GM12874 (cell line): ENCODE data around the gene IRF2BP2.

Experiments
- TF ChIP-seq, protein P1 (sequence below): IDR thresholded peaks from 2 replicates; pipeline ENCODE4 v1.5.1; 2011; ENCODE audit warnings: low read depth, mild to moderate bottlenecking, control low read depth, low read length, moderate library complexity; ENCODE audit not compliant: insufficient read depth

The IRF2BP2 gene

DNA sequence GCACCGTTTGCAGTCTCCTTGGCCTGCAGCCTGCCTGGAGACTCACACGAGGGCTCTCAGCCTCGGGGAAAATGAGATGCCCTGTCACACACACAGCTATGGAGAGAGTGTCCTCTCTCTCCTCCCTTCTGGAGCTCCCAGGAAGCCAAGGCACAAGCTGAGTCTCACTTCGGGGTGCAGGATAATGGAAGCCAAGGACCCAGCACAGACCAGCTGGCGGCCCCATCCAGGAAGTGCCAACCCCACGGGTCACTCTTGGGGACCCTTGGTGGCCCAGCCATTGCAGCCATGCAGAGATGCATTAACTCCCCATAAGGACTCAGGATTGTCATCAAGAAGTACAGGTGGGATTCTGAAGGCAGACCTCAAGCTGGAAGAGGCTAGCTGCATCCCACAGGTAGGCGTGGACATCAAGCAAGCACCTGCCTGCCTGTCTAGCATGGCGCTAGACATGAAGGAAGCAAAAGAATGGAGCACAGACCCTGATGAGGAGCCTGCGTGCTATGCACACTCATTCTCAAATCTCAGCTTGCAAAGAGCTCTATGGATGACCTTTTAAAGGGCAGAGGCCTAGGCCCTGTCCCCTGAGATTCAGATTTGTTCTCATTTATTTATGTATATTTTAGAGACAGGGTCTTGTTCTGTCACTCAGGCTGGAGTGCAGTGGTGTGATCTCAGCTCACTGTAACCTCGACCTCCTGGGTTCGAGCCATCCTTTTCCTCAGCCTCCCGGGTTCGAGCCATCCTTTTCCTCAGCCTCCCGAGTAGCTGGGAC, 49.9 kb downstream of the IRF2BP2 start:
- TF ChIP-seq, protein P1, sequence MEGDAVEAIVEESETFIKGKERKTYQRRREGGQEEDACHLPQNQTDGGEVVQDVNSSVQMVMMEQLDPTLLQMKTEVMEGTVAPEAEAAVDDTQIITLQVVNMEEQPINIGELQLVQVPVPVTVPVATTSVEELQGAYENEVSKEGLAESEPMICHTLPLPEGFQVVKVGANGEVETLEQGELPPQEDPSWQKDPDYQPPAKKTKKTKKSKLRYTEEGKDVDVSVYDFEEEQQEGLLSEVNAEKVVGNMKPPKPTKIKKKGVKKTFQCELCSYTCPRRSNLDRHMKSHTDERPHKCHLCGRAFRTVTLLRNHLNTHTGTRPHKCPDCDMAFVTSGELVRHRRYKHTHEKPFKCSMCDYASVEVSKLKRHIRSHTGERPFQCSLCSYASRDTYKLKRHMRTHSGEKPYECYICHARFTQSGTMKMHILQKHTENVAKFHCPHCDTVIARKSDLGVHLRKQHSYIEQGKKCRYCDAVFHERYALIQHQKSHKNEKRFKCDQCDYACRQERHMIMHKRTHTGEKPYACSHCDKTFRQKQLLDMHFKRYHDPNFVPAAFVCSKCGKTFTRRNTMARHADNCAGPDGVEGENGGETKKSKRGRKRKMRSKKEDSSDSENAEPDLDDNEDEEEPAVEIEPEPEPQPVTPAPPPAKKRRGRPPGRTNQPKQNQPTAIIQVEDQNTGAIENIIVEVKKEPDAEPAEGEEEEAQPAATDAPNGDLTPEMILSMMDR: no peak

DNA sequence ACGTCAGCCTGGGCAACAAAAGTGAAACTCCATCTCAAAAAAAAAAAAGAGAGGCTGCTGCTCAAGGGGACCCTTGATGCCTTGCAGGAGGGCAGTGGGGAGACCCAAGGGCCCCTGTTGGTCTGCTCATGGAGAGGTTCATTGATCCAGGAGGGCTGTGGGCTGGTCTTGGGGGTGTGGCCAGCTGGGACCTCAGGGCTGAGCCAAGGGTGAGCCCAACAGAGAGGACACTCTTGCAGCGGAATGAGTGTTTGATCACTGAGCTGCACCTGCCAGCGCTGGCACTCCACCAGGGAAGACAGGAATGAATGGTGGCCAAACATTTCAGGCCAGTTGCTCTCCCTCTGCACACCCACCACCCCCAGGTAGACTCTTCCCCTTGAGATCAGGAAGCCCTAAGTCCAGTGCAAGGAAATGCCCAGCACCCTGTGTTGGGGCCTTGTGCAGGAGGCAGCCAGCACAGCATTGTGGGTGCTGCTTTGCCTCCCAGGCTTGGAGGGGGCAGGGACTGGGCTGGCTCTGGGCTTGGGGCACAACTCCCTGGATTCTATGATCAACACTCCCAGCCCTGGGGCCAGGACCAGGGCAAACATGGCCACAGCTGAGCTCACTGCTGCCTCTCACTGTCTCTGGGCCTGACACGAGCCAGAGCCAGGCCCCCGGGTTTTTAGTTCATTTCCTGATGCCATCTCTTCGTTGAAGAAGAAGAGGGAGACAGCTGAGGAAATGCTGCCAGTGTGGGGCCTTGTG, 50.7 kb downstream of the IRF2BP2 start:
- TF ChIP-seq, protein P1: no peak

DNA sequence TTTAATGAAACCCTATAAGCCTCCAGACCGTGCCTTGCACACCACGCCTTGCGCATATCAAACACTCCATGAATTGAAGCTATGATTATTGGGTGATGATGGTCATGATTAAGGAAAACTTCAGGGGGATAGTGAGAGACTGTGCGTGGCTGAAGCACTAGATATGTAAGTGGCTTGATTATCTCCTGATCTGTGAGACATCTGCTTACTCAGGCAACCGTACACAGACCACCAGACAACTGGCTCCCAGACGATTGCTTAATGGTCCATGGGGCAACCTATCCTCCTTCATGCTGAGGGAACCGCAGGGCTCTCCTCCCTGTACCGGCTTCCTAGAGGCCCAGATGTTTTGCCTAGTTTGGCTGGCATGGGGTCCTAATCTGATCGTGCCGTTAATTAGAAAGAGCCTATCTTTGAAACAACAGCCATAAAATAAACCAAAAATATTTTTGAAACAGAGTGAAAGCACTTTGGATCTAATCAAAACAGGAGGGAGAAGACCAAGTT, 51.6 kb downstream of the IRF2BP2 start:
- TF ChIP-seq, protein P1: no peak

DNA sequence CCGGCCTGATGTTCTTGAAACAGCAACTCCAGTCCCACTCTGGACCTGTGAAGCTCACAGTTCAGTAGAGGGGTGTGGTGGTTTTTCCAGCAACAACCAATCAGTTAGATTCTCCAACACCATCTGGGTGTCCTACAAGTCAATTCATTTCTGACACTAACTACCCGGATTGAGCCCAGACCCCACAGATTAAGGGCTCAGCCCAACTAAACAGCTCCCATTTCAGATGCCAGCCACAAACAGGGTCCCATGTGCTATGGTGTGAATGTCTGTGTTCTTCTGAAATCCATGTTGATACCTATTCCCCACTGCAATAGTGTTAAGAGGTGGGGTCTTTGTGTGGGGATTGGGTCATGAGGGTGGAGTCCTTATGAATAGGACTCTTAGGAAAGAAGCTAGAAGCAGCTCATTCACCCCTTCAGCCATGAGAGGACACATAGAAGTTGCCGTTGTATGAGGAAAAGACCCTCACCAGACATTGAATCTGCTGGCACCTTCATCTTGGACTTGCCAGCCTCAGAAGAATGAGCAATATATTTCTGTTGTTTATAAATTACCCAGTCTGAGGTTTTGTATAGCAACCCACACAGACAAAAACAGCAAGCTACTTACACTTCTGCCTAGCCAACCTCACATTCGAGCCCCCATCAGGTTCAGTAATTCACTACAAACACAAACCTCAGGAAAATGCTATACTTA, 53.6 kb downstream of the IRF2BP2 start:
- TF ChIP-seq, protein P1: no peak

DNA sequence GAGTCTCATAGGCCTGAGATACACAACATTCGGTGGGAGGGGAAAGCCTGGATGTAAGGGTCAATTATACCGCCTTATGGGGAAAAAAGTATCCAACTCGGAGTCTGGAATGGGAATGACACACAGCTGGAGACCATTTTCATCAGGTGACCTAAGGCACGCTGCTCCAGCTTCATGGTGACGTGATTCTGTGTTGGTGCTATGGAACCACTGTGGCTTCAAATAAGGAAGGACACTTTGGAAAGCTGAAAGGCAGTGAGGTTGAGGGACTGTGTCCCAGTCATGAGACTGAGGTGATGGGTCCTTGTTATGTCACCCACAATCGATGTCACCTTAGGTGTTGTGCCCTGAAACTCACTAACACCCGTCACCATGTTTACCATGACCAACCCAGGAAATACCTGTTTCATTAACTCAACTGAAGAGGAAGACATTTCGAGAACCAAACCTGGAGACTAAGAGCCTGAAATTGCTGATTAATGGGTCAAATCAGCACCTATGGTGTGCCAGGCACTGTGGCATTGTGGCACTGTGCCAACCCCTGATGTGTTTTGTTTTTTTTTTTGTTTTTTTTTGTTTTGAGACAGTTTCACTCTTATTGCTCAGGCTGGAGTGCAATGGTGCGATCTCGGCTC, 54.5 kb downstream of the IRF2BP2 start:
- TF ChIP-seq, protein P1: no peak

DNA sequence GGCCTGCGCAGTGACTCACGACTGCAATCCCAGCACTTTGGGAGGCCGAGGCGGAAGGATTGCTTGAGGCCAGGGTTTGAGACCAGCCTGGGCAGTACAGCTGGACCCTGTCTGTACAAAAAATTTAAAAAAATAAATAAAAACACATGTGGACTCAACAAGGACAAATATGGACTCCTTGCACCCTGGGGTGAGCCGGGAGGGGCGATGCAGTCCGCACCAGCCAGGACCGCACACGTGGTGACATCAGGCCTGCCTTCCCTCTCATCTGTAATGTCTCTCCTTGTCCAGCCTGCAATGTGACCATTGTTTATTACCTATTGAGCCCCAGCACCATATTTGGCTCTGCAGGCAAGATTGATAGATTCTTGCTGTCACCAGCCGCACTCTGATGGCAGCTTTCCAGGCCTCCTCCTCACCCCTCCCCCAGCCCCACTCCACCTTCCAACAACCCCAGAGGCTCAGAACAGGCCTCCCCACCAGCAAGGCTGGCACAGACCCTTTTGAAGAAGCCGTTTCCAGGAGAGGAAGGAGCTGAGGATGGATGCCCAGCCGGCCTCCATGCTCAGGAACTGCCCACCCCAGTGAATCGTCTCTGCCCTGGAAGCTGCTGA, 55.2 kb downstream of the IRF2BP2 start:
- TF ChIP-seq, protein P1: no peak
